ENCODE measurements around the gene RTF2. TPM values are rescaled to one million over a fixed set of nuclear protein-coding genes. Genes with fewer than 3 reads are reported as not detected.

Gene RTF2
- total and polyA plus RNA-seq, 2 experiments from 2014 or later, result 141 to 257 TPM

- TF ChIP-seq EZH2 (IDR thresholded peaks at IDR 0.05; ENCODE audit: insufficient read depth, poor library complexity, severe bottlenecking) (no peak), EZH2phosphoT487 (IDR thresholded peaks at IDR 0.05; ENCODE audit: insufficient read depth, low read depth) (no peak)
- Histone ChIP-seq H3K27me3 (replicated peaks; ENCODE audit: insufficient read depth) (no peaks in the 10 kb centered on the region), H3F3A (ENCODE audit: insufficient read depth) (no peaks in the 10 kb centered on the region), H3K4me1 (ENCODE audit: insufficient read depth) (no peaks in the 10 kb centered on the region), H3K27ac (no peak overlapping the region), H3K9me3 (ENCODE audit: low read depth) (no peaks in the 10 kb centered on the region), H4K20me1 (ENCODE audit: insufficient read depth) (no peaks in the 10 kb centered on the region; the same call in 1 of the 2 replicates), H2AFZ (no peak overlapping the region), H3K9me2 (ENCODE audit: insufficient read depth) (no peaks in the 10 kb centered on the region), H3K79me2 (ENCODE audit: insufficient read depth) (peaks cover 96% of the 10 kb centered on the region), H3K36me3 (ENCODE audit: low read depth) (peaks cover 17% of the 10 kb centered on the region; the same call in 1 of the 2 replicates), H3K4me2 (ENCODE audit: unreplicated experiment) (no peak overlapping the region), H3K4me3 (no peak overlapping the region), H3K9ac (no peak overlapping the region)
- no peak for DNase-seq
- WGBS, 2 experiments (ENCODE audit: low coverage in 1 of 2, low lambda C conversion rate in 2 of 2, missing lambda C conversion rate in 2 of 2), result 76 to 85% methylated on average over 3 of the region's 3 CpGs
- in situ Hi-C loops (cut with MboI), result no loop called here
Observed at GRCh38 chr20:56506103-56506502, 37.7 kb downstream of the RTF2 start.

- Histone ChIP-seq H2AFZ (no peak overlapping the region), H3K4me2 (ENCODE audit: unreplicated experiment) (no peak overlapping the region), H3K4me1 (ENCODE audit: insufficient read depth) (no peaks in the 10 kb centered on the region), H3K9ac (no peak overlapping the region), H3K4me3 (no peak overlapping the region), H3K27me3 (replicated peaks; ENCODE audit: insufficient read depth) (no peaks in the 10 kb centered on the region), H3K79me2 (ENCODE audit: insufficient read depth) (peaks cover 45% of the 10 kb centered on the region), H3F3A (ENCODE audit: insufficient read depth) (no peaks in the 10 kb centered on the region), H4K20me1 (ENCODE audit: insufficient read depth) (no peaks in the 10 kb centered on the region), H3K36me3 (ENCODE audit: low read depth) (peaks cover 2% of the 10 kb centered on the region; the same call in 1 of the 2 replicates), H3K9me3 (ENCODE audit: low read depth) (no peaks in the 10 kb centered on the region), H3K9me2 (ENCODE audit: insufficient read depth) (no peaks in the 10 kb centered on the region), H3K27ac (no peak overlapping the region)
- 94 to 98% methylated on average over 10 of the region's 10 CpGs for WGBS, 2 experiments (ENCODE audit: low coverage in 1 of 2, low lambda C conversion rate in 2 of 2, missing lambda C conversion rate in 2 of 2)
- in situ Hi-C loops (cut with MboI), result no loop called here
- TF ChIP-seq EZH2 (IDR thresholded peaks at IDR 0.05; ENCODE audit: insufficient read depth, poor library complexity, severe bottlenecking) (no peak), EZH2phosphoT487 (IDR thresholded peaks at IDR 0.05; ENCODE audit: insufficient read depth, low read depth) (no peak)
- DNase-seq, result no peak
Observed at GRCh38 chr20:56511926-56512325, 43.5 kb downstream of the RTF2 start.

- in situ Hi-C loops (cut with MboI), result no loop called here
- no peaks in the 10 kb centered on the region for H3K27me3 ChIP-seq (replicated peaks; ENCODE audit: insufficient read depth)
- H3K4me2 ChIP-seq (ENCODE audit: unreplicated experiment), result no peak overlapping the region
Observed at GRCh38 chr20:56513161-56514150, 45.0 kb downstream of the RTF2 start.

GRCh38 chr20:56516631-56517030 lies 48.2 kb downstream of the RTF2 start:
- H3K4me1 ChIP-seq (ENCODE audit: insufficient read depth), result no peaks in the 10 kb centered on the region
- no peak for DNase-seq
- no peak overlapping the region for H2AFZ ChIP-seq
- H3K4me3 ChIP-seq, result no peak overlapping the region
- H3K27ac ChIP-seq, result no peak overlapping the region
- peaks cover 41% of the 10 kb centered on the region for H3K36me3 ChIP-seq (ENCODE audit: low read depth)
- no peak overlapping the region for H3K9ac ChIP-seq
- TF ChIP-seq EZH2 (IDR thresholded peaks at IDR 0.05; ENCODE audit: insufficient read depth, poor library complexity, severe bottlenecking) (no peak), EZH2phosphoT487 (IDR thresholded peaks at IDR 0.05; ENCODE audit: insufficient read depth, low read depth) (no peak)
- no peak overlapping the region for H3K4me2 ChIP-seq (ENCODE audit: unreplicated experiment)
- 0 out of 2 replicates have a peak, but pooled peaks cover under 1% of the 10 kb centered on the region for H3K79me2 ChIP-seq (ENCODE audit: insufficient read depth)
- 83 to 88% methylated on average over 5 of the region's 5 CpGs for WGBS, 2 experiments (ENCODE audit: low coverage in 1 of 2, low lambda C conversion rate in 2 of 2, missing lambda C conversion rate in 2 of 2)
- no peaks in the 10 kb centered on the region for H4K20me1 ChIP-seq (ENCODE audit: insufficient read depth)
- no peaks in the 10 kb centered on the region for H3K9me2 ChIP-seq (ENCODE audit: insufficient read depth)
- no peaks in the 10 kb centered on the region for H3F3A ChIP-seq (ENCODE audit: insufficient read depth)
- H3K9me3 ChIP-seq (ENCODE audit: low read depth), result no peaks in the 10 kb centered on the region
- H3K27me3 ChIP-seq (replicated peaks; ENCODE audit: insufficient read depth), result no peaks in the 10 kb centered on the region
- in situ Hi-C loops (cut with MboI), result no loop called here

More at GRCh38 chr20:56513161-56514150, 45.0 kb downstream of the RTF2 start:
- H3K9ac ChIP-seq, result no peak overlapping the region
- H3K9me3 ChIP-seq (ENCODE audit: low read depth), result no peaks in the 10 kb centered on the region
- peaks cover 30% of the 10 kb centered on the region for H3K79me2 ChIP-seq (ENCODE audit: insufficient read depth)
- TF ChIP-seq EZH2 (IDR thresholded peaks at IDR 0.05; ENCODE audit: insufficient read depth, poor library complexity, severe bottlenecking) (no peak), EZH2phosphoT487 (IDR thresholded peaks at IDR 0.05; ENCODE audit: insufficient read depth, low read depth) (no peak)
- H3K9me2 ChIP-seq (ENCODE audit: insufficient read depth), result no peaks in the 10 kb centered on the region
- H2AFZ ChIP-seq, result no peak overlapping the region
- H4K20me1 ChIP-seq (ENCODE audit: insufficient read depth), result no peaks in the 10 kb centered on the region
- no peak for DNase-seq
- H3F3A ChIP-seq (ENCODE audit: insufficient read depth), result no peaks in the 10 kb centered on the region
- H3K4me3 ChIP-seq, result no peak overlapping the region
- no peak overlapping the region for H3K27ac ChIP-seq
- H3K36me3 ChIP-seq (ENCODE audit: low read depth), result peaks cover 12% of the 10 kb centered on the region
- 88 to 89% methylated on average over 21 to 22 of the region's 22 CpGs for WGBS, 2 experiments (ENCODE audit: low coverage in 1 of 2, low lambda C conversion rate in 2 of 2, missing lambda C conversion rate in 2 of 2)
- H3K4me1 ChIP-seq (ENCODE audit: insufficient read depth), result no peaks in the 10 kb centered on the region
